Measurements from ENCODE around the gene ANO2. TPM values are rescaled to one million over a fixed set of nuclear protein-coding genes. Genes with fewer than 3 reads are reported as not detected.

The ANO2 gene
- total and polyA plus RNA-seq, 8 donors = 0.44 to 16.9 (median 3.8) TPM; not detected in 1

- TF ChIP-seq POLR2A (IDR thresholded peaks at IDR 0.05) = no peak
- no peak for TF ChIP-seq CTCF (IDR thresholded peaks at IDR 0.05)
- TF ChIP-seq EP300 (IDR thresholded peaks at IDR 0.05) = no peak
- TF ChIP-seq POLR2AphosphoS5 (IDR thresholded peaks at IDR 0.05) = no peak
- H3K27ac ChIP-seq = no peak overlapping the region
- no peaks in the 10 kb centered on the region for H3K9me3 ChIP-seq
- 58 to 75% (median 65%) methylated on average over 3 to 14 of the region's 14 CpGs for WGBS, 5 donors
- no peaks in the 10 kb centered on the region for H3K4me1 ChIP-seq
- no peak for DNase-seq
- H3K4me3 ChIP-seq = no peak overlapping the region
- no peaks in the 10 kb centered on the region for H3K36me3 ChIP-seq
- intact Hi-C loops (cut with DNase I; ENCODE audit: low total_unique reads) = no loop called here
- peaks cover 0 to 14% (median 0%) of the 10 kb centered on the region in 3 donors for H3K27me3 ChIP-seq
Measured at GRCh38 chr12:5923043-5923605, 21.9 kb downstream of the ANO2 start.

GRCh38 chr12:5921966-5922899 is 22.8 kb downstream of the ANO2 start:
- intact Hi-C loops (cut with DNase I; ENCODE audit: low total_unique reads) = no loop called here
- WGBS, 5 donors = 58 to 74% (median 68%) methylated on average over 10 to 15 of the region's 15 CpGs

GRCh38 chr12:5921027-5921909 is 23.8 kb downstream of the ANO2 start:
- Histone ChIP-seq H3K27ac (no peak overlapping the region), H3K9me3 (no peaks in the 10 kb centered on the region), H3K27me3 (peaks cover 0 to 14% (median 0%) of the 10 kb centered on the region in 3 donors), H3K4me1 (no peaks in the 10 kb centered on the region), H3K36me3 (no peaks in the 10 kb centered on the region), H3K4me3 (no peak overlapping the region)
- intact Hi-C loops (cut with DNase I; ENCODE audit: low total_unique reads) = no loop called here
- no peak for DNase-seq
- TF ChIP-seq POLR2AphosphoS5 (IDR thresholded peaks at IDR 0.05) (no peak), POLR2A (IDR thresholded peaks at IDR 0.05) (no peak), CTCF (IDR thresholded peaks at IDR 0.05) (no peak), EP300 (IDR thresholded peaks at IDR 0.05) (no peak)
- 90 to 96% (median 94%) methylated on average over 23 to 25 of the region's 25 CpGs for WGBS, 5 donors

More at GRCh38 chr12:5921966-5922899, 22.8 kb downstream of the ANO2 start:
- DNase-seq = no peak
- TF ChIP-seq POLR2AphosphoS5 (IDR thresholded peaks at IDR 0.05) = no peak
- TF ChIP-seq CTCF (IDR thresholded peaks at IDR 0.05) = no peak
- no peak for TF ChIP-seq POLR2A (IDR thresholded peaks at IDR 0.05)
- TF ChIP-seq EP300 (IDR thresholded peaks at IDR 0.05) = no peak
- H3K9me3 ChIP-seq = no peaks in the 10 kb centered on the region
- no peaks in the 10 kb centered on the region for H3K36me3 ChIP-seq
- H3K4me3 ChIP-seq = no peak overlapping the region
- H3K27ac ChIP-seq = no peak overlapping the region
- H3K27me3 ChIP-seq = peaks cover 0 to 14% (median 0%) of the 10 kb centered on the region in 3 donors
- H3K4me1 ChIP-seq = no peaks in the 10 kb centered on the region

- 59 to 75% (median 66%) methylated on average over 9 of the region's 9 CpGs for WGBS, 5 donors
- no peaks in the 10 kb centered on the region for H3K36me3 ChIP-seq
- peaks cover 0 to 19% (median 0%) of the 10 kb centered on the region in 3 donors for H3K27me3 ChIP-seq
- TF ChIP-seq POLR2AphosphoS5 (IDR thresholded peaks at IDR 0.05) (no peak), POLR2A (IDR thresholded peaks at IDR 0.05) (no peak)
- no peak overlapping the region for H3K4me3 ChIP-seq
- no peaks in the 10 kb centered on the region for H3K4me1 ChIP-seq
- no peak overlapping the region for H3K27ac ChIP-seq
- DNase-seq = no peak
- H3K9me3 ChIP-seq = no peaks in the 10 kb centered on the region
- intact Hi-C loops (cut with DNase I; ENCODE audit: low total_unique reads) = no loop called here
Measured at GRCh38 chr12:5916785-5917290, 28.2 kb downstream of the ANO2 start.

Measured in stomach (tissue), 9 donors.